H9 (cell line): ENCODE results near the gene FAM8A1. TPM values are rescaled to one million over a fixed set of nuclear protein-coding genes. Genes with fewer than 3 reads are reported as not detected.

ENCODE experiments used
- DNase-seq: peaks from one replicate; pipeline ENCODE4 v3.0.0-alpha.2; 2017
- H2AFZ ChIP-seq: one replicate; pipeline ENCODE4 v1.6.1; 2013; ENCODE audit warnings: mild to moderate bottlenecking, low read length, control low read depth, moderate library complexity
- H2AK5ac ChIP-seq: 2 replicates; pipeline ENCODE4 v1.6.1; 2013; ENCODE audit warnings: low read length, control low read depth, mixed read lengths; ENCODE audit not compliant: insufficient read length
- H2BK120ac ChIP-seq: one replicate; pipeline ENCODE4 v1.6.1; 2013; ENCODE audit warnings: low read depth, mild to moderate bottlenecking, low read length, control low read depth, inconsistent platforms; ENCODE audit not compliant: poor library complexity, severe bottlenecking
- H2BK12ac ChIP-seq: 2 replicates; pipeline ENCODE4 v1.6.1; 2013; ENCODE audit warnings: low read length, control low read depth, mixed read lengths, low read depth; ENCODE audit not compliant: insufficient read length
- H2BK15ac ChIP-seq: 2 replicates; pipeline ENCODE4 v1.6.1; 2013; ENCODE audit warnings: low read depth, low read length, control low read depth
- H2BK20ac ChIP-seq: one replicate; pipeline ENCODE4 v1.6.1; 2013; ENCODE audit warnings: low read depth, mild to moderate bottlenecking, low read length, control low read depth, inconsistent platforms; ENCODE audit not compliant: poor library complexity, severe bottlenecking
- H2BK5ac ChIP-seq: 2 replicates; pipeline ENCODE4 v1.6.1; 2013; ENCODE audit warnings: low read length, control low read depth, mixed read lengths; ENCODE audit not compliant: insufficient read length
- H3K14ac ChIP-seq: 2 replicates; pipeline ENCODE4 v1.6.1; 2013; ENCODE audit warnings: low read length, control low read depth; ENCODE audit not compliant: insufficient read depth
- H3K18ac ChIP-seq: 2 replicates; pipeline ENCODE4 v1.6.1; 2013; ENCODE audit warnings: low read depth, mild to moderate bottlenecking, mixed read lengths, low read length, control low read depth; ENCODE audit not compliant: insufficient read length
- H3K23ac ChIP-seq: 2 replicates; pipeline ENCODE4 v1.6.1; 2013; ENCODE audit warnings: low read length, control low read depth, mixed read lengths, low read depth; ENCODE audit not compliant: insufficient read length
- H3K23me2 ChIP-seq: 2 replicates; pipeline ENCODE4 v1.6.1; 2013; ENCODE audit warnings: low read depth, mild to moderate bottlenecking, mixed read lengths, low read length, control low read depth; ENCODE audit not compliant: insufficient read length, poor library complexity, severe bottlenecking
- H3K27ac ChIP-seq: 2 replicates; pipeline ENCODE4 v1.5.1; 2013; ENCODE audit warnings: low read length, control low read depth, mixed read lengths, low read depth; ENCODE audit not compliant: insufficient read length
- H3K27me3 ChIP-seq: 2 replicates; pipeline ENCODE4 v1.6.1; 2013; ENCODE audit warnings: low read length, control low read depth, inconsistent platforms; ENCODE audit not compliant: insufficient read depth
- H3K4ac ChIP-seq: 2 replicates; pipeline ENCODE4 v1.6.1; 2013; ENCODE audit warnings: low read depth, mild to moderate bottlenecking, control low read depth, inconsistent platforms, low read length, moderate library complexity
- H3K4me1 ChIP-seq: 2 replicates; pipeline ENCODE4 v1.6.1; 2013; ENCODE audit warnings: low read length, control low read depth, inconsistent platforms; ENCODE audit not compliant: insufficient read depth
- H3K4me2 ChIP-seq: 2 replicates; pipeline ENCODE4 v1.6.1; 2013; ENCODE audit warnings: low read length, control low read depth, mixed read lengths; ENCODE audit not compliant: insufficient read length, insufficient read depth
- H3K56ac ChIP-seq: 2 replicates; pipeline ENCODE4 v1.6.1; 2013; ENCODE audit warnings: low read depth, mild to moderate bottlenecking, mixed read lengths, low read length, control low read depth; ENCODE audit not compliant: insufficient read length
- H3K79me1 ChIP-seq: 2 replicates; pipeline ENCODE4 v1.6.1; 2013; ENCODE audit warnings: low read depth, mild to moderate bottlenecking, moderate library complexity, low read length, control low read depth, inconsistent platforms; ENCODE audit not compliant: insufficient read depth, poor library complexity, severe bottlenecking
- H3K79me2 ChIP-seq: 2 replicates; pipeline ENCODE4 v1.6.1; 2013; ENCODE audit warnings: low read length, control low read depth, inconsistent platforms; ENCODE audit not compliant: insufficient read depth
- H3K9ac ChIP-seq: 2 replicates; pipeline ENCODE4 v1.6.1; 2013; ENCODE audit warnings: low read length, control low read depth, mixed read lengths; ENCODE audit not compliant: insufficient read length; ENCODE audit errors: extremely low read depth
- H3K9me3 ChIP-seq: one replicate; pipeline ENCODE4 v1.6.1; 2013; ENCODE audit warnings: low read depth, low read length, inconsistent platforms; ENCODE audit not compliant: control insufficient read depth
- H3T11ph ChIP-seq: one replicate; pipeline ENCODE4 v1.6.1; 2013; ENCODE audit warnings: mild to moderate bottlenecking, low read length, control low read depth, inconsistent platforms
- H4K20me1 ChIP-seq: one replicate; pipeline ENCODE4 v1.6.1; 2013; ENCODE audit not compliant: control insufficient read depth, insufficient read length, insufficient read depth
- H4K5ac ChIP-seq: 2 replicates; pipeline ENCODE4 v1.6.1; 2013; ENCODE audit warnings: low read depth, mild to moderate bottlenecking, mixed read lengths, low read length, control low read depth; ENCODE audit not compliant: insufficient read length
- H4K8ac ChIP-seq: replicated peaks from 2 replicates; pipeline ENCODE4 v1.6.1; 2013; ENCODE audit warnings: low read length, control low read depth, mixed read lengths, low read depth; ENCODE audit not compliant: insufficient read length
- H4K91ac ChIP-seq: 2 replicates; pipeline ENCODE4 v1.6.1; 2013; ENCODE audit warnings: low read depth, mild to moderate bottlenecking, moderate library complexity, mixed read lengths, low read length, control low read depth; ENCODE audit not compliant: insufficient read length
- H3K27ac Mint-ChIP-seq, 3 experiments: 2 replicates in 2 of 3; 3 replicates in 1 of 3; pipeline ENCODE4 v1.8.0; 2020 to 2021; ENCODE audit warnings: mixed read lengths in 3 of 3, mild to moderate bottlenecking in 1 of 3, moderate library complexity in 1 of 3
- H3K27me3 Mint-ChIP-seq: 2 replicates; pipeline ENCODE4 v1.8.0; 2021; ENCODE audit warnings: low read depth, mild to moderate bottlenecking, moderate library complexity, mixed read lengths
- H3K36me3 Mint-ChIP-seq, 3 experiments: 2 replicates in 2 of 3; 3 replicates in 1 of 3; pipeline ENCODE4 v1.8.0; 2020 to 2021; ENCODE audit warnings: low read depth in 3 of 3, mixed read lengths in 3 of 3; ENCODE audit not compliant: insufficient read depth in 1 of 3
- H3K4me1 Mint-ChIP-seq, 2 experiments: 2 replicates each; pipeline ENCODE4 v1.8.0; 2020; ENCODE audit warnings: mixed read lengths in 2 of 2
- H3K4me3 Mint-ChIP-seq, 2 experiments: 2 replicates in 1 of 2; 3 replicates in 1 of 2; pipeline ENCODE4 v1.8.0; 2020 to 2021; ENCODE audit warnings: mild to moderate bottlenecking in 2 of 2, mixed read lengths in 2 of 2, moderate library complexity in 1 of 2
- H3K9me3 Mint-ChIP-seq, 2 experiments: 2 replicates in 1 of 2; 3 replicates in 1 of 2; pipeline ENCODE4 v1.8.0; 2020; ENCODE audit warnings: mild to moderate bottlenecking in 2 of 2, mixed read lengths in 2 of 2, moderate library complexity in 1 of 2
- WGBS: extraction: QIAGEN DNeasy Blood & Tissue Kit; methylation state at CpG from one replicate; pipeline ENCODE4 v1.1.7; 2013; ENCODE audit warnings: missing lambda C conversion rate, low lambda C conversion rate, mixed read lengths; ENCODE audit not compliant: insufficient read length; ENCODE audit errors: extremely low coverage; 5-methylcytosine and 5-hydroxymethylcytosine counted together
- total RNA-seq: library from RNA; stranded (reverse); gene quantifications from 2 replicates; pipeline ENCODE4 v1.2.1, GENCODE V29; 2021
- TF ChIP-seq, protein P1 (sequence below): fragments of 200-600 bp; sonication (generic); conservative IDR thresholded peaks from 3 replicates; pipeline ENCODE4 v1.8.0; 2021; ENCODE audit warnings: antibody characterized with exemption, mild to moderate bottlenecking

The FAM8A1 gene
- total RNA-seq, 1 experiment from 2014 or later, result 11.0 TPM

DNA sequence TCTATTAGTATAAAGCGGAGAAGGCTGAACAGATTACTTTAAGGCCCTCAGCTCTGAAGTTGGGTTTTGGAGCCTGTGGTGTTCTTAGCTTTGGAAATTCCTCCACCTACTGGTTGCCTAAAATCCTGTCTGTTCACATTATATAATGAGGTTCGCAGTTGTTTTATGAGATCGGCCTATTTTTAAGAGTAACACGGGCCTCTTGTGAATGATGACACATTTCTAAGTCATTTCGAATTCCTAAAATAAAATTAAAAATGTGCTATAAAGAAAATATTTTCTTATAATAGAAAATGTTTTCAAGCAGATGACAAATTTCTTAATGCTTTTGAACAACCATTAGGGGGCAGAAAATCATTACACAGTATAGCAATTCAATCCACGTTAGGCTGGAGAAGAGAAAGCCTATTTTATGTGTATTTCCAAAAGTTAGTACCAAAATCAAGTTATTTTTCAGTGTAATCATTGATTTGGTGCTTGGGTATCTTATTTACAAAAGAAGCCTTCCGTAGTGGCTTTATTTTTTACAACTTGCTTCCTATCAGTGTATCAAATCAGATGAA lies 15.8 kb upstream of the FAM8A1 start:
- H3K79me1 ChIP-seq, result no peaks in the 10 kb centered on the region
- H2BK20ac ChIP-seq, result no peak overlapping the region
- no peak overlapping the region for H2BK5ac ChIP-seq
- no peak overlapping the region for H3K4ac ChIP-seq
- Mint-ChIP-seq H3K27me3 (peaks cover 7% of the 10 kb centered on the region; the same call in 1 of the 2 replicates), H3K36me3 (no peaks in the 10 kb centered on the region; a peak in 2 of 7 replicates), H3K27ac (no peak overlapping the region), H3K4me3 (no peak overlapping the region), H3K4me1 (0 out of 4 replicates have a peak, but pooled peaks cover 2% of the 10 kb centered on the region in 2 experiments), H3K9me3 (peaks cover 0 to 6% of the 10 kb centered on the region in 2 experiments; a peak in 1 of 5 replicates)
- H2BK15ac ChIP-seq, result no peak overlapping the region
- no peak overlapping the region for H4K5ac ChIP-seq
- no peak overlapping the region for H3K4me2 ChIP-seq
- H3K23me2 ChIP-seq, result peaks cover 3% of the 10 kb centered on the region
- no peak overlapping the region for H2AFZ ChIP-seq
- TF ChIP-seq, protein P1, sequence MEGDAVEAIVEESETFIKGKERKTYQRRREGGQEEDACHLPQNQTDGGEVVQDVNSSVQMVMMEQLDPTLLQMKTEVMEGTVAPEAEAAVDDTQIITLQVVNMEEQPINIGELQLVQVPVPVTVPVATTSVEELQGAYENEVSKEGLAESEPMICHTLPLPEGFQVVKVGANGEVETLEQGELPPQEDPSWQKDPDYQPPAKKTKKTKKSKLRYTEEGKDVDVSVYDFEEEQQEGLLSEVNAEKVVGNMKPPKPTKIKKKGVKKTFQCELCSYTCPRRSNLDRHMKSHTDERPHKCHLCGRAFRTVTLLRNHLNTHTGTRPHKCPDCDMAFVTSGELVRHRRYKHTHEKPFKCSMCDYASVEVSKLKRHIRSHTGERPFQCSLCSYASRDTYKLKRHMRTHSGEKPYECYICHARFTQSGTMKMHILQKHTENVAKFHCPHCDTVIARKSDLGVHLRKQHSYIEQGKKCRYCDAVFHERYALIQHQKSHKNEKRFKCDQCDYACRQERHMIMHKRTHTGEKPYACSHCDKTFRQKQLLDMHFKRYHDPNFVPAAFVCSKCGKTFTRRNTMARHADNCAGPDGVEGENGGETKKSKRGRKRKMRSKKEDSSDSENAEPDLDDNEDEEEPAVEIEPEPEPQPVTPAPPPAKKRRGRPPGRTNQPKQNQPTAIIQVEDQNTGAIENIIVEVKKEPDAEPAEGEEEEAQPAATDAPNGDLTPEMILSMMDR, result peak; percentile 94
- no peak overlapping the region for H3K23ac ChIP-seq
- no peak overlapping the region for H2BK120ac ChIP-seq
- H3K18ac ChIP-seq, result no peak overlapping the region
- no peaks in the 10 kb centered on the region for H3K27me3 ChIP-seq
- no peak overlapping the region for H4K91ac ChIP-seq
- no peak overlapping the region for H2BK12ac ChIP-seq
- no CpG with 5 or more reads among the region's 7 CpGs for WGBS
- H4K8ac ChIP-seq, result no peak overlapping the region
- no peak overlapping the region for H2AK5ac ChIP-seq
- no peak for DNase-seq
- H3K9ac ChIP-seq, result no peak overlapping the region
- no peak overlapping the region for H3T11ph ChIP-seq
- no peaks in the 10 kb centered on the region for H3K4me1 ChIP-seq
- H3K56ac ChIP-seq, result no peak overlapping the region
- H3K79me2 ChIP-seq, result no peaks in the 10 kb centered on the region
- no peaks in the 10 kb centered on the region for H3K9me3 ChIP-seq
- no peak overlapping the region for H3K27ac ChIP-seq
- no peaks in the 10 kb centered on the region for H4K20me1 ChIP-seq
- no peak overlapping the region for H3K14ac ChIP-seq
